ENCODE data around the gene CFTR. TPM values are rescaled to one million over a fixed set of nuclear protein-coding genes. Genes with fewer than 3 reads are reported as not detected.

Gene CFTR
- total and polyA plus RNA-seq, 2 of the 8 experiments (the other 6 are each of a cell fraction or from before 2014, with no cell fraction given) = 1.2 to 1.6 TPM

GRCh38 chr7:117621075-117621618 is 141.3 kb downstream of the CFTR start:
- Histone ChIP-seq H3K9me3 (ENCODE audit: insufficient read depth in 2 of 2, low read depth in 1 of 2, low read length in 1 of 2) (no peaks in the 10 kb centered on the region), H3K79me2 (ENCODE audit: control insufficient read depth in 1 of 2, insufficient read depth in 2 of 2, low read length in 2 of 2) (no peaks in the 10 kb centered on the region), H3K27ac (ENCODE audit: low read depth, low read length) (no peak overlapping the region), H3K36me3 (ENCODE audit: control insufficient read depth in 2 of 4, insufficient read depth in 4 of 4, low read length in 3 of 4) (no peaks in the 10 kb centered on the region), H2BK120ac (replicated peaks; ENCODE audit: low read depth, low read length) (no peak overlapping the region), H2BK20ac (ENCODE audit: low read length) (no peak overlapping the region), H2BK5ac (ENCODE audit: low read depth, low read length) (no peak overlapping the region), H2BK15ac (ENCODE audit: low read length) (no peak overlapping the region), H2AK5ac (ENCODE audit: low read depth, low read length) (no peak overlapping the region), H4K20me1 (replicated peaks in 1 of 2; ENCODE audit: control insufficient read depth in 1 of 2, insufficient read depth in 2 of 2, low read length in 2 of 2) (no peaks in the 10 kb centered on the region), H3K27me3 (replicated peaks in 1 of 4; ENCODE audit: control insufficient read depth in 3 of 4, extremely low read depth in 1 of 4, insufficient read depth in 3 of 4, low read length in 3 of 4) (peaks cover 0 to 1% (median 0%) of the 10 kb centered on the region in 4 experiments; a peak in 1 of 7 replicates), H3K23ac (ENCODE audit: insufficient read length) (no peak overlapping the region), H3K56ac (replicated peaks; ENCODE audit: insufficient read length, low read depth, low read length) (no peak overlapping the region), H3K23me2 (ENCODE audit: low read depth, low read length) (no peaks in the 10 kb centered on the region; the same call in 1 of the 2 replicates), H2BK12ac (ENCODE audit: low read depth, low read length) (no peak overlapping the region), H3K18ac (ENCODE audit: extremely low read depth, low read length) (no peak overlapping the region), H3K4me1 (replicated peaks in 1 of 4; ENCODE audit: control insufficient read depth in 3 of 4, insufficient read depth in 4 of 4, low read length in 3 of 4) (no peaks in the 10 kb centered on the region), H3K4me2 (ENCODE audit: insufficient read depth in 1 of 2, low read depth in 2 of 2, low read length in 2 of 2) (no peak overlapping the region), H2AFZ (ENCODE audit: low read length) (no peak overlapping the region), H4K8ac (ENCODE audit: extremely low read depth, insufficient read depth, low read length) (no peak overlapping the region), H3K79me1 (ENCODE audit: low read depth, low read length) (no peaks in the 10 kb centered on the region), H4K91ac (replicated peaks; ENCODE audit: insufficient read length, low read length) (no peak overlapping the region), H3K14ac (ENCODE audit: insufficient read length) (no peak overlapping the region), H3K9ac (replicated peaks in 1 of 4; ENCODE audit: extremely low read depth in 1 of 4, low read depth in 3 of 4, low read length in 3 of 4) (no peak overlapping the region), H3K4ac (replicated peaks; ENCODE audit: insufficient read length, low read depth, low read length) (no peak overlapping the region), H3K4me3 (ENCODE audit: extremely low read depth in 1 of 4, insufficient read depth in 2 of 4, low read depth in 3 of 4, low read length in 4 of 4) (no peak overlapping the region), H4K5ac (ENCODE audit: insufficient read length, low read depth, low read length) (no peak overlapping the region)
- ChIA-PET POLR2A (ENCODE audit: partially characterized antibody) (no interaction called here), CTCF (ENCODE audit: partially characterized antibody) (interaction anchor here (0.7 to 1.5 kb wide), 2 partner anchors 11 to 30 kb away, joined by 3 read pairs; no protein-coding TSS in a partner anchor)
- FAIRE-seq = no peak
- 87% methylated on average over 2 of the region's 2 CpGs; no CpG with 5 or more reads in 1 of the 2 experiments for WGBS, 2 experiments (ENCODE audit: extremely low coverage in 1 of 2, insufficient coverage in 1 of 2, insufficient read length in 1 of 2, insufficient replicate concordance in 2 of 2, low coverage in 1 of 2, low lambda C conversion rate in 2 of 2, missing lambda C conversion rate in 1 of 2)
- TF ChIP-seq YY1 (IDR thresholded peaks at IDR 0.05; ENCODE audit: low read depth, low read length) (no peak), RBBP5 (IDR thresholded peaks at IDR 0.05; ENCODE audit: borderline replicate concordance, low read depth, low read length) (no peak), TAF1 (IDR thresholded peaks at IDR 0.05; ENCODE audit: low read depth, low read length) (no peak), POLR2AphosphoS5 (IDR thresholded peaks at IDR 0.05; ENCODE audit: low read depth, low read length) (no peak), ATF2 (IDR thresholded peaks at IDR 0.05; ENCODE audit: low read length) (no peak), KDM1A (IDR thresholded peaks at IDR 0.05; ENCODE audit: borderline replicate concordance, low read length) (no peak), NRF1 (IDR thresholded peaks at IDR 0.05; ENCODE audit: low read depth, low read length) (no peak), HDAC2 (IDR thresholded peaks at IDR 0.05; ENCODE audit: borderline replicate concordance in 1 of 2, low read depth in 2 of 2, low read length in 2 of 2) (no peak)
- DNase-seq (ENCODE audit: low read depth in 1 of 2, low spot score in 2 of 2) = no peak
